H9 (cell line): ENCODE results near the gene GPC1. TPM values are rescaled to one million over a fixed set of nuclear protein-coding genes. Genes with fewer than 3 reads are reported as not detected.

Experiments used
- DNase-seq: peaks from one replicate; pipeline ENCODE4 v3.0.0-alpha.2; 2017
- H2AFZ ChIP-seq: one replicate; pipeline ENCODE4 v1.6.1; 2013; ENCODE audit warnings: mild to moderate bottlenecking, low read length, control low read depth, moderate library complexity
- H2AK5ac ChIP-seq: 2 replicates; pipeline ENCODE4 v1.6.1; 2013; ENCODE audit warnings: low read length, control low read depth, mixed read lengths; ENCODE audit not compliant: insufficient read length
- H2BK120ac ChIP-seq: one replicate; pipeline ENCODE4 v1.6.1; 2013; ENCODE audit warnings: low read depth, mild to moderate bottlenecking, low read length, control low read depth, inconsistent platforms; ENCODE audit not compliant: poor library complexity, severe bottlenecking
- H2BK12ac ChIP-seq: 2 replicates; pipeline ENCODE4 v1.6.1; 2013; ENCODE audit warnings: low read length, control low read depth, mixed read lengths, low read depth; ENCODE audit not compliant: insufficient read length
- H2BK15ac ChIP-seq: 2 replicates; pipeline ENCODE4 v1.6.1; 2013; ENCODE audit warnings: low read depth, low read length, control low read depth
- H2BK20ac ChIP-seq: one replicate; pipeline ENCODE4 v1.6.1; 2013; ENCODE audit warnings: low read depth, mild to moderate bottlenecking, low read length, control low read depth, inconsistent platforms; ENCODE audit not compliant: poor library complexity, severe bottlenecking
- H2BK5ac ChIP-seq: 2 replicates; pipeline ENCODE4 v1.6.1; 2013; ENCODE audit warnings: low read length, control low read depth, mixed read lengths; ENCODE audit not compliant: insufficient read length
- H3K14ac ChIP-seq: 2 replicates; pipeline ENCODE4 v1.6.1; 2013; ENCODE audit warnings: low read length, control low read depth; ENCODE audit not compliant: insufficient read depth
- H3K18ac ChIP-seq: 2 replicates; pipeline ENCODE4 v1.6.1; 2013; ENCODE audit warnings: low read depth, mild to moderate bottlenecking, mixed read lengths, low read length, control low read depth; ENCODE audit not compliant: insufficient read length
- H3K23ac ChIP-seq: 2 replicates; pipeline ENCODE4 v1.6.1; 2013; ENCODE audit warnings: low read length, control low read depth, mixed read lengths, low read depth; ENCODE audit not compliant: insufficient read length
- H3K23me2 ChIP-seq: 2 replicates; pipeline ENCODE4 v1.6.1; 2013; ENCODE audit warnings: low read depth, mild to moderate bottlenecking, mixed read lengths, low read length, control low read depth; ENCODE audit not compliant: insufficient read length, poor library complexity, severe bottlenecking
- H3K27ac ChIP-seq: 2 replicates; pipeline ENCODE4 v1.5.1; 2013; ENCODE audit warnings: low read length, control low read depth, mixed read lengths, low read depth; ENCODE audit not compliant: insufficient read length
- H3K27me3 ChIP-seq: 2 replicates; pipeline ENCODE4 v1.6.1; 2013; ENCODE audit warnings: low read length, control low read depth, inconsistent platforms; ENCODE audit not compliant: insufficient read depth
- H3K4ac ChIP-seq: 2 replicates; pipeline ENCODE4 v1.6.1; 2013; ENCODE audit warnings: low read depth, mild to moderate bottlenecking, control low read depth, inconsistent platforms, low read length, moderate library complexity
- H3K4me1 ChIP-seq: 2 replicates; pipeline ENCODE4 v1.6.1; 2013; ENCODE audit warnings: low read length, control low read depth, inconsistent platforms; ENCODE audit not compliant: insufficient read depth
- H3K4me2 ChIP-seq: 2 replicates; pipeline ENCODE4 v1.6.1; 2013; ENCODE audit warnings: low read length, control low read depth, mixed read lengths; ENCODE audit not compliant: insufficient read length, insufficient read depth
- H3K56ac ChIP-seq: 2 replicates; pipeline ENCODE4 v1.6.1; 2013; ENCODE audit warnings: low read depth, mild to moderate bottlenecking, mixed read lengths, low read length, control low read depth; ENCODE audit not compliant: insufficient read length
- H3K79me1 ChIP-seq: 2 replicates; pipeline ENCODE4 v1.6.1; 2013; ENCODE audit warnings: low read depth, mild to moderate bottlenecking, moderate library complexity, low read length, control low read depth, inconsistent platforms; ENCODE audit not compliant: insufficient read depth, poor library complexity, severe bottlenecking
- H3K79me2 ChIP-seq: 2 replicates; pipeline ENCODE4 v1.6.1; 2013; ENCODE audit warnings: low read length, control low read depth, inconsistent platforms; ENCODE audit not compliant: insufficient read depth
- H3K9ac ChIP-seq: 2 replicates; pipeline ENCODE4 v1.6.1; 2013; ENCODE audit warnings: low read length, control low read depth, mixed read lengths; ENCODE audit not compliant: insufficient read length; ENCODE audit errors: extremely low read depth
- H3K9me3 ChIP-seq: one replicate; pipeline ENCODE4 v1.6.1; 2013; ENCODE audit warnings: low read depth, low read length, inconsistent platforms; ENCODE audit not compliant: control insufficient read depth
- H3T11ph ChIP-seq: one replicate; pipeline ENCODE4 v1.6.1; 2013; ENCODE audit warnings: mild to moderate bottlenecking, low read length, control low read depth, inconsistent platforms
- H4K20me1 ChIP-seq: one replicate; pipeline ENCODE4 v1.6.1; 2013; ENCODE audit not compliant: control insufficient read depth, insufficient read length, insufficient read depth
- H4K5ac ChIP-seq: 2 replicates; pipeline ENCODE4 v1.6.1; 2013; ENCODE audit warnings: low read depth, mild to moderate bottlenecking, mixed read lengths, low read length, control low read depth; ENCODE audit not compliant: insufficient read length
- H4K8ac ChIP-seq: replicated peaks from 2 replicates; pipeline ENCODE4 v1.6.1; 2013; ENCODE audit warnings: low read length, control low read depth, mixed read lengths, low read depth; ENCODE audit not compliant: insufficient read length
- H4K91ac ChIP-seq: 2 replicates; pipeline ENCODE4 v1.6.1; 2013; ENCODE audit warnings: low read depth, mild to moderate bottlenecking, moderate library complexity, mixed read lengths, low read length, control low read depth; ENCODE audit not compliant: insufficient read length
- H3K27ac Mint-ChIP-seq, 3 experiments: 2 replicates in 2 of 3; 3 replicates in 1 of 3; pipeline ENCODE4 v1.8.0; 2020 to 2021; ENCODE audit warnings: mixed read lengths in 3 of 3, mild to moderate bottlenecking in 1 of 3, moderate library complexity in 1 of 3
- H3K27me3 Mint-ChIP-seq: 2 replicates; pipeline ENCODE4 v1.8.0; 2021; ENCODE audit warnings: low read depth, mild to moderate bottlenecking, moderate library complexity, mixed read lengths
- H3K36me3 Mint-ChIP-seq, 3 experiments: 2 replicates in 2 of 3; 3 replicates in 1 of 3; pipeline ENCODE4 v1.8.0; 2020 to 2021; ENCODE audit warnings: low read depth in 3 of 3, mixed read lengths in 3 of 3; ENCODE audit not compliant: insufficient read depth in 1 of 3
- H3K4me1 Mint-ChIP-seq, 2 experiments: 2 replicates each; pipeline ENCODE4 v1.8.0; 2020; ENCODE audit warnings: mixed read lengths in 2 of 2
- H3K4me3 Mint-ChIP-seq, 2 experiments: 2 replicates in 1 of 2; 3 replicates in 1 of 2; pipeline ENCODE4 v1.8.0; 2020 to 2021; ENCODE audit warnings: mild to moderate bottlenecking in 2 of 2, mixed read lengths in 2 of 2, moderate library complexity in 1 of 2
- H3K9me3 Mint-ChIP-seq, 2 experiments: 2 replicates in 1 of 2; 3 replicates in 1 of 2; pipeline ENCODE4 v1.8.0; 2020; ENCODE audit warnings: mild to moderate bottlenecking in 2 of 2, mixed read lengths in 2 of 2, moderate library complexity in 1 of 2
- CTCF ChIP-seq: fragments of 200-600 bp; sonication (generic); conservative IDR thresholded peaks from 3 replicates; pipeline ENCODE4 v1.8.0; 2021; ENCODE audit warnings: antibody characterized with exemption, mild to moderate bottlenecking
- WGBS: extraction: QIAGEN DNeasy Blood & Tissue Kit; methylation state at CpG from one replicate; pipeline ENCODE4 v1.1.7; 2013; ENCODE audit warnings: missing lambda C conversion rate, low lambda C conversion rate, mixed read lengths; ENCODE audit not compliant: insufficient read length; ENCODE audit errors: extremely low coverage; 5-methylcytosine and 5-hydroxymethylcytosine counted together
- total RNA-seq: library from RNA; stranded (reverse); gene quantifications from 2 replicates; pipeline ENCODE4 v1.2.1, GENCODE V29; 2021

GPC1 gene
- total RNA-seq, 1 experiment from 2014 or later = 39.4 TPM

GRCh38 chr2:240433973-240434727 is 1.3 kb upstream of the GPC1 start:
- peak overlapping the region; percentile 81 to 87 for H3K4me3 Mint-ChIP-seq
- Histone ChIP-seq H3T11ph (no peak overlapping the region), H2AFZ (no peak overlapping the region)

More at GRCh38 chr2:240433973-240434727, 1.3 kb upstream of the GPC1 start:
- no CpG with 5 or more reads among the region's 16 CpGs for WGBS
- Histone ChIP-seq H3K18ac (peak overlapping the region; percentile 54), H3K79me2 (no peaks in the 10 kb centered on the region; the same call in 1 of the 2 replicates), H2AK5ac (no peak overlapping the region), H2BK120ac (no peak overlapping the region), H2BK5ac (no peak overlapping the region), H3K4me2 (peak overlapping the region; percentile 68), H3K9me3 (no peaks in the 10 kb centered on the region), H3K79me1 (no peaks in the 10 kb centered on the region), H2BK12ac (no peak overlapping the region), H4K8ac (no peak overlapping the region), H4K91ac (no peak overlapping the region), H2BK15ac (no peak overlapping the region), H3K27me3 (peaks cover 13% of the 10 kb centered on the region; the same call in 1 of the 2 replicates), H2BK20ac (no peak overlapping the region), H3K23me2 (peaks cover 8% of the 10 kb centered on the region), H4K20me1 (no peaks in the 10 kb centered on the region), H3K4me1 (no peaks in the 10 kb centered on the region; the same call in 1 of the 2 replicates), H3K9ac (no peak overlapping the region), H3K56ac (no peak overlapping the region), H3K23ac (no peak overlapping the region), H3K4ac (no peak overlapping the region), H3K14ac (no peak overlapping the region; the same call in 1 of the 2 replicates), H4K5ac (no peak overlapping the region), H3K27ac (no peak overlapping the region)
- peak; percentile 24 for DNase-seq
- no peaks in the 10 kb centered on the region for H3K9me3 Mint-ChIP-seq
- H3K27me3 Mint-ChIP-seq = peaks cover 54% of the 10 kb centered on the region
- no peak for TF ChIP-seq CTCF
- H3K4me1 Mint-ChIP-seq = peaks cover 11 to 18% of the 10 kb centered on the region in 2 experiments
- H3K27ac Mint-ChIP-seq = no peak overlapping the region; a peak in 1 of 7 replicates
- peaks cover 0 to 2% (median 0%) of the 10 kb centered on the region in 3 experiments; a peak in 2 of 7 replicates for H3K36me3 Mint-ChIP-seq
